Right lobe of liver (tissue), 6 donors: ENCODE data around the gene LRRC73. TPM values are rescaled to one million over a fixed set of nuclear protein-coding genes. Genes with fewer than 3 reads are reported as not detected.

Experiments used
- ATAC-seq, 4 donors: fragments of 200-7000 bp; cut with Tn5 transposase; one replicate each; pipeline ENCODE4 v1.9.1; 2020; ENCODE audit warnings: mild to moderate bottlenecking in 4 of 4, moderate library complexity in 4 of 4
- DNase-seq, 3 donors: peaks; one replicate each; pipeline ENCODE4 v3.0.0-alpha.2; 2020
- H3K27ac ChIP-seq, 3 donors: fragments of 200-600 bp; one replicate each; pipeline ENCODE4 v1.8.0; 2022
- H3K27me3 ChIP-seq, 2 donors: fragments of 200-600 bp; one replicate each; pipeline ENCODE4 v1.8.0; 2022
- H3K36me3 ChIP-seq, 4 donors: fragments of 200-600 bp; sonication (generic) in 1 of 4; one replicate each; pipeline versions ENCODE4 v1.5.1 to v1.8.0; 2017 to 2022; ENCODE audit warnings: control low read depth in 1 of 4
- H3K4me1 ChIP-seq, 4 donors: fragments of 200-600 bp; sonication (generic) in 1 of 4; one replicate each; pipeline versions ENCODE4 v1.5.1 to v1.8.0; 2017 to 2022; ENCODE audit warnings: control low read depth in 1 of 4
- H3K4me3 ChIP-seq, 3 donors: fragments of 200-600 bp; one replicate each; pipeline ENCODE4 v1.8.0; 2022
- H3K9me3 ChIP-seq, 4 donors: fragments of 200-600 bp; sonication (generic) in 1 of 4; one replicate each; pipeline versions ENCODE4 v1.5.1 to v1.8.0; 2017 to 2022; ENCODE audit warnings: control low read depth in 1 of 4
- POLR2A ChIP-seq: fragments of 450-650 bp; IDR thresholded peaks from one replicate; pipeline ENCODE4 v1.6.1; 2017; ENCODE audit warnings: antibody characterized with exemption, mild to moderate bottlenecking
- WGBS: methylation state at CpG from one replicate; pipeline ENCODE4 v1.1.6; 2018; ENCODE audit warnings: low coverage, low lambda C conversion rate; ENCODE audit not compliant: insufficient coverage; ENCODE audit errors: missing lambda C conversion rate; 5-methylcytosine and 5-hydroxymethylcytosine counted together
- intact Hi-C, 2 donors: fragments of 100-400 bp; cut with DNase I; formaldehyde crosslinking; loops; one replicate each; pipeline versions ENCODE4 v1.11.2 to v1.14.1; 2022
- total RNA-seq, 6 experiments: library from RNA; depleted of rRNA in 2 of 6; stranded (reverse); fragments of >200 nt in 2 of 6; fragmentation: NEBNext Ultra II Directional in 3 of 6; extraction: Animal tissue kit (Norgen Biotek cat#: 25700) in 3 of 6; gene quantifications; one replicate each; pipeline versions ENCODE4 v1.1.0 to v1.2.4, GENCODE V29; 2016 to 2023
- TF ChIP-seq, protein P1 (sequence below), 4 donors: fragments of 200-600 bp in 3 of 4; fragments of 450-650 bp in 1 of 4; IDR thresholded peaks; one replicate each; pipeline versions ENCODE4 v1.5.1 to v1.8.0; 2016 to 2022; ENCODE audit warnings: antibody characterized with exemption in 4 of 4, mild to moderate bottlenecking in 2 of 4
- donor health status: DM: no; HTN: yes; CAD: no.
- donor health status: DM: no; HTN: no; CAD: no.
- donor health status: DM: no; HTN: no; CAD: no.
- donor health status: DM: no; HTN: yes; CAD: no.
- donor health status: DM: no; HTN: yes; CAD: no.

LRRC73 gene
- total RNA-seq, 6 experiments from 2014 or later, result 0.12 to 0.43 (median 0.26) TPM; not detected in 1

DNA sequence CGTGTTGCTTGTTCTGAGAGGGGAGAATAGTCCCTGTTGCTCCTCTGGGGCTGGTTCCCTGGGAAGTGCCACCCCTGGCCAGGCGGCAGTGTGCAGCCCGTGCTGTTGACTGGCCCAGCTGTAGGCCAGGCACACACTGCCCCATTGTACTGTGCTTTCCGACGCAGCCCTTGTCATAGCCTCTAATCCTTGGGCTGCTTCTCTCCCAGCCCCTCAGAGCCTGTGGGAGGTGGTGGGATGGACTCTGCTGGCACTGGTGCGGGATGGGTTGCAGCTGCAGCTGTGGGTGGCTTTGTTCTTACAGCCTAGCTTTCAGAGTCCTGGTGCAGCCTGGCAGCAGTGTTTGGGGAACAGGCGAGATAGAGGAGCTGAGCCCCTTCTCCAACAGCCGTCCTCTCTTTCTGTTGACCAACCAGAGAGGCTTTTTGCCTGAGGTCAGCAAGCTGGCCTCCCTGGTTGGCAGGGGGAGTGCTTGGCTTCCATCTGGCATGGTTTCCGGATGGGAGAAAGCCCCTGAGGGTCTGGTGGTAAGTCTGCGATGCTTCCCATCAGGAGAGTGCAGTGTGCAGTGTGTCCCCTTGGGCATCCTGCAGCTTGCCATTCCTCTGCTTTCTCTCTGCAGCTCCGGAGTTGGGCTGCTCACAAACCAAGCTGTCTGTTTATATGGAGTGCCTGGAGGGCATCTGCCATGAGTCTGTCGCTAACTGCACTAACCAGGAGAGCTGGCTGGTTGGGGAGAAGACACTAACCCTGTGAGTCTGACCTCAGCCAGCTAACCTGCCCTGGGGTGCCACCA, 20.7 kb downstream of the LRRC73 start:
- no peak overlapping the region for H3K27ac ChIP-seq
- 75% methylated on average over 2 of the region's 12 CpGs for whole genome bisulfite sequencing
- no peak for TF ChIP-seq POLR2A
- TF ChIP-seq, protein P1, sequence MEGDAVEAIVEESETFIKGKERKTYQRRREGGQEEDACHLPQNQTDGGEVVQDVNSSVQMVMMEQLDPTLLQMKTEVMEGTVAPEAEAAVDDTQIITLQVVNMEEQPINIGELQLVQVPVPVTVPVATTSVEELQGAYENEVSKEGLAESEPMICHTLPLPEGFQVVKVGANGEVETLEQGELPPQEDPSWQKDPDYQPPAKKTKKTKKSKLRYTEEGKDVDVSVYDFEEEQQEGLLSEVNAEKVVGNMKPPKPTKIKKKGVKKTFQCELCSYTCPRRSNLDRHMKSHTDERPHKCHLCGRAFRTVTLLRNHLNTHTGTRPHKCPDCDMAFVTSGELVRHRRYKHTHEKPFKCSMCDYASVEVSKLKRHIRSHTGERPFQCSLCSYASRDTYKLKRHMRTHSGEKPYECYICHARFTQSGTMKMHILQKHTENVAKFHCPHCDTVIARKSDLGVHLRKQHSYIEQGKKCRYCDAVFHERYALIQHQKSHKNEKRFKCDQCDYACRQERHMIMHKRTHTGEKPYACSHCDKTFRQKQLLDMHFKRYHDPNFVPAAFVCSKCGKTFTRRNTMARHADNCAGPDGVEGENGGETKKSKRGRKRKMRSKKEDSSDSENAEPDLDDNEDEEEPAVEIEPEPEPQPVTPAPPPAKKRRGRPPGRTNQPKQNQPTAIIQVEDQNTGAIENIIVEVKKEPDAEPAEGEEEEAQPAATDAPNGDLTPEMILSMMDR (IDR thresholded peaks at IDR 0.05), result no peak
- no peak overlapping the region for H3K4me3 ChIP-seq
- DNase-seq, result no peak
- no peaks in the 10 kb centered on the region for H3K36me3 ChIP-seq
- no peak for ATAC-seq
- intact Hi-C loops, result loop anchor here in 1 of 2 donors (5.0 kb wide), 1 partner anchor 87 kb away; no protein-coding TSS in a partner anchor
- peaks cover 0 to 10% (median 4%) of the 10 kb centered on the region in 4 donors for H3K4me1 ChIP-seq
- H3K27me3 ChIP-seq, result no peaks in the 10 kb centered on the region
- no peaks in the 10 kb centered on the region for H3K9me3 ChIP-seq

- intact Hi-C loops, result loop anchor here in 1 of 2 donors (5.0 kb wide), 1 partner anchor 86 kb away; no protein-coding TSS in a partner anchor
- H3K27ac ChIP-seq, result no peak overlapping the region
- peaks cover 0 to 5% (median 2%) of the 10 kb centered on the region in 4 donors for H3K4me1 ChIP-seq
- no peak for ATAC-seq
- H3K27me3 ChIP-seq, result no peaks in the 10 kb centered on the region
- H3K9me3 ChIP-seq, result no peaks in the 10 kb centered on the region
- 81% methylated on average over 4 of the region's 4 CpGs for WGBS
- H3K36me3 ChIP-seq, result no peaks in the 10 kb centered on the region
- no peak for TF ChIP-seq POLR2A
- TF ChIP-seq, protein P1 (IDR thresholded peaks at IDR 0.05), result no peak
- no peak for DNase-seq
- H3K4me3 ChIP-seq, result no peak overlapping the region
Observed at GRCh38 chr6:43488667-43489276, 21.4 kb downstream of the LRRC73 start.

DNA sequence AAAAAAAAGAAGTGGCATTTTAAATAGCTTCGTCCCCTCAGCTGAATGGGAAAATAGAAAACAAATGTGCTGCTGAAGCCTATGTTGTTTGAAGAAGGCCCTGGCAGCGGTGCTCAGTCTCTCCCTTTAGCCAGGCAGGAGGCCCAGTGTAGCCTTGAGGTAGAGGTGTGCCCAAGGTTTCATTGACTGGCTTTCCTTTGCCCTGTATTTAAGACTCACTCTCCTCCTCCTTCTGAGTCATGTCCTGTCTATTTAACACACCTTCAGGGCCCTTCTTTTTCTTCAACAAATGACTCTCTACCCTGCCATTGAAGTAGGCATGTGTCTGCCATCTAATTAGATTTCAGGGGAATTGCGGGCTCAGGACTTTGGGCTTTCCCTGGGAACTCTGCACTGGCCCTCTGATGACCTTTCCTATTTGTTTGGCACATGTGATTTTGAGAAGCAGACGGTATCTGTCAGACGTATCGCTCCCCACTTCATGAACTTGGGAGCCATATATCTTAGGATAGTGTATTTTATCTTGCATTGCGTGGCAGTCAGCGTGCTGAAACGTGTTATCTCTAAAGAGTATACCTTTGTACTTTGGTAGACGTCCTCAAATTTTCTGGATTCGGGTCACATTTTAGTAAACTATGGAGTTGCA, 28.4 kb downstream of the LRRC73 start:
- no peak for DNase-seq
- peaks cover 0 to 30% (median 6%) of the 10 kb centered on the region in 4 donors for H3K4me1 ChIP-seq
- TF ChIP-seq, protein P1 (IDR thresholded peaks at IDR 0.05), result no peak
- TF ChIP-seq POLR2A, result no peak
- ATAC-seq, result peak in 3 of 4 donors; percentile 19 to 35 (median 30)
- no peak overlapping the region for H3K27ac ChIP-seq
- H3K27me3 ChIP-seq, result no peaks in the 10 kb centered on the region
- H3K9me3 ChIP-seq, result no peaks in the 10 kb centered on the region
- no peak overlapping the region for H3K4me3 ChIP-seq
- 40% methylated on average over 11 of the region's 11 CpGs for WGBS
- intact Hi-C loops, result no loop called here
- no peaks in the 10 kb centered on the region for H3K36me3 ChIP-seq

GRCh38 chr6:43481075-43481474, 29.1 kb downstream of the LRRC73 start:
- no peak overlapping the region for H3K4me3 ChIP-seq
- peaks cover 0 to 30% (median 6%) of the 10 kb centered on the region in 4 donors for H3K4me1 ChIP-seq
- no peak for ATAC-seq
- DNase-seq, result no peak
- no peak overlapping the region for H3K27ac ChIP-seq
- H3K36me3 ChIP-seq, result no peaks in the 10 kb centered on the region
- 78% methylated on average over 2 of the region's 2 CpGs for WGBS
- intact Hi-C loops, result no loop called here
- no peaks in the 10 kb centered on the region for H3K9me3 ChIP-seq
- H3K27me3 ChIP-seq, result no peaks in the 10 kb centered on the region
- TF ChIP-seq, protein P1 (IDR thresholded peaks at IDR 0.05), result no peak
- no peak for TF ChIP-seq POLR2A
